HUES64 (cell line): ENCODE results near the gene CDC25B.

Source experiments
- H3K27ac ChIP-seq: 2 replicates; pipeline ENCODE4 v1.7.0; 2013; ENCODE audit warnings: low read depth, low read length, inconsistent platforms
- H3K27me3 ChIP-seq: 2 replicates; pipeline ENCODE4 v1.6.1; 2013; ENCODE audit warnings: mild to moderate bottlenecking, low read length; ENCODE audit not compliant: insufficient read depth
- H3K36me3 ChIP-seq: 2 replicates; pipeline ENCODE4 v1.6.1; 2013; ENCODE audit warnings: mild to moderate bottlenecking, low read length; ENCODE audit not compliant: insufficient read depth
- H3K4me1 ChIP-seq: 2 replicates; pipeline ENCODE4 v1.6.1; 2013; ENCODE audit warnings: mild to moderate bottlenecking, low read length, moderate library complexity; ENCODE audit not compliant: insufficient read depth
- H3K4me3 ChIP-seq: 2 replicates; pipeline ENCODE4 v1.5.1; 2013; ENCODE audit warnings: mild to moderate bottlenecking, low read length, moderate library complexity
- H3K9ac ChIP-seq: 2 replicates; pipeline ENCODE4 v1.6.1; 2013; ENCODE audit warnings: mild to moderate bottlenecking, low read depth, low read length
- H3K9me3 ChIP-seq: 2 replicates; pipeline ENCODE4 v1.6.1; 2013; ENCODE audit warnings: low read depth, low read length; ENCODE audit not compliant: insufficient read depth
- WGBS: fragments of 150-250, 120-280 bp; methylation state at CpG from one replicate; pipeline ENCODE4 v1.1.7; 2013; ENCODE audit warnings: missing lambda C conversion rate; 5-methylcytosine and 5-hydroxymethylcytosine counted together

The CDC25B gene

GRCh38 chr20:3798373-3798768 is 2.3 kb downstream of the CDC25B start:
- peaks cover 27% of the 10 kb centered on the region for H3K36me3 ChIP-seq
- H3K4me1 ChIP-seq = peaks cover 38% of the 10 kb centered on the region
- no peak overlapping the region for H3K9ac ChIP-seq
- no peaks in the 10 kb centered on the region for H3K9me3 ChIP-seq
- no peak overlapping the region for H3K4me3 ChIP-seq
- WGBS = 91% methylated on average over 3 of the region's 5 CpGs
- no peak overlapping the region for H3K27ac ChIP-seq
- H3K27me3 ChIP-seq = peaks cover 10% of the 10 kb centered on the region; the same call in 1 of the 2 replicates

- Histone ChIP-seq H3K36me3 (peaks cover 32% of the 10 kb centered on the region), H3K9ac (no peak overlapping the region), H3K4me3 (no peak overlapping the region)
Measured at GRCh38 chr20:3798908-3799248, 2.8 kb downstream of the CDC25B start.

DNA sequence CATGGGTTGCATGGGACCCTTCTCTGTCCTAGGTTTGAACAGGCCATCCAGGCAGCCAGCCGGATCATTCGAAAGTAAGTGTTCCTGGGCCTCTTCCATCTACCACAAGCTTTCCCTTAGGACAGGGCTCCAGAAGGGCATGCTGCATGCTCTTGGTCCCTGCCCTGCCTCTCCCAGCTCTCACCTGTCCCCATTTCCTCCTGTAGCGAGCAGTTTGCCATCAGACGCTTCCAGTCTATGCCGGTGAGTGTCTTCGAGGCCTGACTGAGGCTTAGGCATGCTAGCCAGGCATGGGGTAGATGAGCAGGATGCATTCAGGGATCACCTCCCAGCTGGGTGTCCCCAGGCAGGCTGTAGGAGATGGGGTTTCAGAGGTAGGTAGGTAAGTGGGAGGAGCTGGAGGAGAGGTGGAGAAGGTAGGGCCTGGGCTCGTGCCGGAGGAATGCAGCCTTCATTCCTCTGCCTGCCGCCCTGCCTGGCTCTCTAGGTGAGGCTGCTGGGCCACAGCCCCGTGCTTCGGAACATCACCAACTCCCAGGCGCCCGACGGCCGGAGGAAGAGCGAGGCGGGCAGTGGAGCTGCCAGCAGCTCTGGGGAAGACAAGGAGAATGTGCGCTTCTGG is 4.3 kb downstream of the CDC25B start:
- H3K36me3 ChIP-seq = peaks cover 43% of the 10 kb centered on the region
- no peak overlapping the region for H3K9ac ChIP-seq
- H3K27ac ChIP-seq = peak overlapping the region; percentile 93
- WGBS = 78% methylated on average over 18 of the region's 18 CpGs
- H3K4me3 ChIP-seq = no peak overlapping the region
- H3K9me3 ChIP-seq = no peaks in the 10 kb centered on the region
- H3K27me3 ChIP-seq = peaks cover 10% of the 10 kb centered on the region; the same call in 1 of the 2 replicates
- peaks cover 39% of the 10 kb centered on the region for H3K4me1 ChIP-seq

More at GRCh38 chr20:3798908-3799248, 2.8 kb downstream of the CDC25B start:
- 96% methylated on average over 3 of the region's 3 CpGs for WGBS
- H3K27me3 ChIP-seq = peaks cover 10% of the 10 kb centered on the region; the same call in 1 of the 2 replicates
- H3K9me3 ChIP-seq = no peaks in the 10 kb centered on the region
- no peak overlapping the region; the same call in 1 of the 2 replicates for H3K27ac ChIP-seq
- H3K4me1 ChIP-seq = peaks cover 38% of the 10 kb centered on the region

DNA sequence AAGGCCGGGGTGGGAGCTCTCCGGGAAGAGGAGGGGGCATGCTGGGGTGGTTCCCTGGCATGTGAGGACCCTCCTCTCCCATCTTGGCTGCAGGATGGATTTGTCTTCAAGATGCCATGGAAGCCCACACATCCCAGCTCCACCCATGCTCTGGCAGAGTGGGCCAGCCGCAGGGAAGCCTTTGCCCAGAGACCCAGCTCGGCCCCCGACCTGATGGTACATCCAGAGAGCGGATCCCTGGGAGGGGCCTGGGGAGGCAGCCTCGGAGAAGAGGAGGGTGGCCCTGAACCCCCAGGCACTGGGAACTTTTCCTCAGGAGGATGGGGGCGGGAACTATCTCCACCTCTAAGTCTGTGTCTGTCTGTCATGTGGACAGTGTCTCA is 4.8 kb downstream of the CDC25B start:
- Histone ChIP-seq H3K9ac (no peak overlapping the region), H3K9me3 (no peaks in the 10 kb centered on the region), H3K4me3 (no peak overlapping the region), H3K4me1 (peaks cover 44% of the 10 kb centered on the region), H3K36me3 (peaks cover 44% of the 10 kb centered on the region), H3K27me3 (peaks cover 10% of the 10 kb centered on the region; the same call in 1 of the 2 replicates), H3K27ac (peak overlapping the region; percentile 93; the same call in 1 of the 2 replicates)
- WGBS = 94% methylated on average over 8 of the region's 8 CpGs

- Histone ChIP-seq H3K4me1 (peaks cover 46% of the 10 kb centered on the region), H3K36me3 (peaks cover 44% of the 10 kb centered on the region), H3K9ac (no peak overlapping the region), H3K27me3 (peaks cover 10% of the 10 kb centered on the region; the same call in 1 of the 2 replicates), H3K4me3 (no peak overlapping the region), H3K9me3 (no peaks in the 10 kb centered on the region), H3K27ac (no peak overlapping the region)
- 91% methylated on average over 4 of the region's 4 CpGs for WGBS
Measured at GRCh38 chr20:3801299-3801698, 5.2 kb downstream of the CDC25B start.

DNA sequence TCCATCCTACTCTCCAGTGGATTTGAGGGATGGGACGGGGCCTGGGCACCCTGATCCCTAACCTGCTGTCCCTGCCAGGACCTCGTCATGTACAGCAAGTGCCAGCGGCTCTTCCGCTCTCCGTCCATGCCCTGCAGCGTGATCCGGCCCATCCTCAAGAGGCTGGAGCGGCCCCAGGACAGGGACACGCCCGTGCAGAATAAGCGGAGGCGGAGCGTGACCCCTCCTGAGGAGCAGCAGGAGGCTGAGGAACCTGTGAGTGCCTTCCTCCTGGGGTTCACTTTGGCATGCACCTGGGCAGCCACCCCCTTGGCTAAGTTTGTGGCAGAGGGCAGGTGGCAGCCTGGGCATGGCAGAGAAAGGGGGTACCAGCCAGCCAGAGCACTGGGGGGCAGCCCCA is 5.7 kb downstream of the CDC25B start:
- Histone ChIP-seq H3K9me3 (no peaks in the 10 kb centered on the region), H3K9ac (no peak overlapping the region), H3K27ac (no peak overlapping the region), H3K36me3 (peaks cover 44% of the 10 kb centered on the region), H3K4me1 (peaks cover 45% of the 10 kb centered on the region), H3K27me3 (peaks cover 6% of the 10 kb centered on the region; the same call in 1 of the 2 replicates), H3K4me3 (no peak overlapping the region)
- WGBS = 97% methylated on average over 13 of the region's 13 CpGs

DNA sequence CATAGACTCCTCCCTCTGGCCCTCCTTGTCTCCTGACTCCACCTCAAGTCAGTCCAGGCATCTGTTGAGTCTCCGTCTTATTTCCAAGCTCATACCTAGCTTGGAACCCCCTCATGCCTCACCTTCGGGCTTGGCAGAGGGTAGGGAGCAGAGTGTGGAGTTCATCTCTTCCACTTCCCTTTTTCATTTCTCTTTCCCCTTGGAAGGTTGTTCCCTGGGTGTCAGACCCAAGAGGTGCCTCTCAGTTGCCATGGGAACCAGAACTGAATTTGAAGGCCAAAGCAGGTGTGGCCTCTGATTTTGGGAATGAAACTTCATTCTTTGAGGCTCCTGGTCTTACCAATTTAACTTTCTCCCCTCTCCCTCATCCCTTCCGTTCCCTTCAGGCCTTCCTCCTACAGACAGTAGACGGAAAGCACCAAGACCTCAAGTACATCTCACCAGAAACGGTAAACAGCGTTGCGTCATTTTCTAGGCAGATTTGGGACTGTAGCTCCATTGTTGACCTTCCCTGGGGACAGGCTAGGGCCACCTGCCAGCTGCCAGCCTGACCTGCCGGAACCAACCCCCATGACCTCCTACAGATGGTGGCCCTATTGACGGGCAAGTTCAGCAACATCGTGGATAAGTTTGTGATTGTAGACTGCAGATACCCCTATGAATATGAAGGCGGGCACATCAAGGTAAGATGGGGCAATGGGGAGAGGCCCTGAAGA is 6.6 kb downstream of the CDC25B start:
- Histone ChIP-seq H3K27me3 (no peaks in the 10 kb centered on the region), H3K4me3 (no peak overlapping the region), H3K27ac (no peak overlapping the region), H3K9ac (no peak overlapping the region), H3K9me3 (no peaks in the 10 kb centered on the region), H3K36me3 (peaks cover 44% of the 10 kb centered on the region), H3K4me1 (peaks cover 47% of the 10 kb centered on the region)
- WGBS = 93% methylated on average over 11 of the region's 11 CpGs

DNA sequence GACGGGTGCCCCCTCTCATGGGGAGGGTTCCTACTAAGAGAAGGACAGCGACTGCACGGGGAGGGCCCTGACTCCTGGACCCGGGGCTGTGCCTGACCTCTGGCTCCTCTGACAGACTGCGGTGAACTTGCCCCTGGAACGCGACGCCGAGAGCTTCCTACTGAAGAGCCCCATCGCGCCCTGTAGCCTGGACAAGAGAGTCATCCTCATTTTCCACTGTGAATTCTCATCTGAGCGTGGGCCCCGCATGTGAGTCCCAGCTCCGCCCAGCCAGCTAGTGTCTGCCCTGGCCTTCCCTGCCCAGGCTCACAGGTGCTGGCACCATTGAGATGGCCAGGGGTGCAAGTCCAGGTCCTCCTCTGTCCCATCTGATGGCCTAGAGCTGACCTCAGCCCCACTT is 7.2 kb downstream of the CDC25B start:
- Histone ChIP-seq H3K9ac (no peak overlapping the region), H3K4me1 (peaks cover 46% of the 10 kb centered on the region), H3K9me3 (no peaks in the 10 kb centered on the region), H3K4me3 (no peak overlapping the region), H3K27ac (no peak overlapping the region), H3K27me3 (no peaks in the 10 kb centered on the region), H3K36me3 (peaks cover 44% of the 10 kb centered on the region)
- 91% methylated on average over 14 of the region's 14 CpGs for WGBS

- no peaks in the 10 kb centered on the region for H3K9me3 ChIP-seq
- no peaks in the 10 kb centered on the region for H3K27me3 ChIP-seq
- H3K27ac ChIP-seq = no peak overlapping the region
- no peak overlapping the region for H3K4me3 ChIP-seq
- no peak overlapping the region for H3K9ac ChIP-seq
- H3K36me3 ChIP-seq = peaks cover 41% of the 10 kb centered on the region
- 82% methylated on average over 6 of the region's 6 CpGs for WGBS
- H3K4me1 ChIP-seq = peaks cover 40% of the 10 kb centered on the region
Measured at GRCh38 chr20:3803854-3804253, 7.7 kb downstream of the CDC25B start.

- 87% methylated on average over 9 of the region's 11 CpGs for WGBS
- Histone ChIP-seq H3K9ac (no peak overlapping the region), H3K4me3 (no peak overlapping the region), H3K9me3 (no peaks in the 10 kb centered on the region), H3K36me3 (peaks cover 41% of the 10 kb centered on the region), H3K27ac (no peak overlapping the region), H3K4me1 (peaks cover 36% of the 10 kb centered on the region), H3K27me3 (no peaks in the 10 kb centered on the region)
Measured at GRCh38 chr20:3804254-3804751, 8.2 kb downstream of the CDC25B start.

DNA sequence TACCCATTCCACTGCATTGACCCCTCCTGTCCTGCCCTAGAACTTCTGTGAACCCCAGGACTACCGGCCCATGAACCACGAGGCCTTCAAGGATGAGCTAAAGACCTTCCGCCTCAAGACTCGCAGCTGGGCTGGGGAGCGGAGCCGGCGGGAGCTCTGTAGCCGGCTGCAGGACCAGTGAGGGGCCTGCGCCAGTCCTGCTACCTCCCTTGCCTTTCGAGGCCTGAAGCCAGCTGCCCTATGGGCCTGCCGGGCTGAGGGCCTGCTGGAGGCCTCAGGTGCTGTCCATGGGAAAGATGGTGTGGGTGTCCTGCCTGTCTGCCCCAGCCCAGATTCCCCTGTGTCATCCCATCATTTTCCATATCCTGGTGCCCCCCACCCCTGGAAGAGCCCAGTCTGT is 8.7 kb downstream of the CDC25B start:
- H3K36me3 ChIP-seq = peaks cover 41% of the 10 kb centered on the region
- 94% methylated on average over 11 of the region's 11 CpGs for WGBS
- no peak overlapping the region for H3K9ac ChIP-seq
- H3K4me3 ChIP-seq = no peak overlapping the region
- no peaks in the 10 kb centered on the region for H3K9me3 ChIP-seq
- H3K4me1 ChIP-seq = peaks cover 33% of the 10 kb centered on the region
- H3K27ac ChIP-seq = no peak overlapping the region
- H3K27me3 ChIP-seq = no peaks in the 10 kb centered on the region
